Keratinocyte (primary cell): ENCODE measurements around the gene CALR3. TPM values are rescaled to one million over a fixed set of nuclear protein-coding genes. Genes with fewer than 3 reads are reported as not detected.

ENCODE experiments used
- DNase-seq: peaks from one replicate; pipeline ENCODE4 v3.0.0-alpha.2; 2011; ENCODE audit warnings: low read depth, missing footprints, low spot score
- FAIRE-seq: peaks from 2 replicates; lab custom pipeline; 2011; peaks lifted over from hg19 to GRCh38; lab: Jason Lieb, UNC
- H2AFZ ChIP-seq: 2 replicates; pipeline ENCODE4 v1.6.0; 2012; ENCODE audit warnings: low read length, control low read depth, inconsistent platforms; ENCODE audit not compliant: control insufficient read depth
- H3K27ac ChIP-seq: 2 replicates; pipeline ENCODE4 v1.5.1; 2011; ENCODE audit warnings: low read length; ENCODE audit not compliant: control insufficient read depth, insufficient read depth
- H3K27me3 ChIP-seq: 3 replicates; pipeline ENCODE4 v1.6.0; 2011; ENCODE audit warnings: low read length; ENCODE audit not compliant: control insufficient read depth, insufficient read depth; ENCODE audit errors: extremely low read depth
- H3K36me3 ChIP-seq, 2 experiments: 2 replicates in 1 of 2; 3 replicates in 1 of 2; pipeline ENCODE4 v1.5.1; 2011; ENCODE audit warnings: low read length in 2 of 2, mild to moderate bottlenecking in 1 of 2; ENCODE audit not compliant: control insufficient read depth in 2 of 2, insufficient read depth in 2 of 2; ENCODE audit errors: extremely low read depth in 1 of 2
- H3K4me1 ChIP-seq: 3 replicates; pipeline ENCODE4 v1.5.1; 2011; ENCODE audit warnings: low read length; ENCODE audit not compliant: control insufficient read depth, insufficient read depth; ENCODE audit errors: extremely low read depth
- H3K4me2 ChIP-seq: 3 replicates; pipeline ENCODE4 v1.6.0; 2011; ENCODE audit warnings: low read depth, low read length; ENCODE audit not compliant: control insufficient read depth, insufficient read depth; ENCODE audit errors: extremely low read depth
- H3K4me3 ChIP-seq, 3 experiments: fragments of 200-600 bp in 1 of 3; sonication (generic) in 1 of 3; 2 replicates in 2 of 3; 3 replicates in 1 of 3; pipeline ENCODE4 v1.5.1; 2011 to 2016; ENCODE audit warnings: low read length in 3 of 3, mild to moderate bottlenecking in 3 of 3, control low read depth in 2 of 3, inconsistent platforms in 1 of 3, low read depth in 1 of 3, mixed read lengths in 1 of 3, mixed run types in 1 of 3, moderate library complexity in 1 of 3; ENCODE audit not compliant: control insufficient read depth in 2 of 3, insufficient read depth in 2 of 3; ENCODE audit errors: extremely low read depth in 1 of 3
- H3K79me2 ChIP-seq: 2 replicates; pipeline ENCODE4 v1.6.0; 2012; ENCODE audit warnings: low read length; ENCODE audit not compliant: control insufficient read depth, insufficient read depth
- H3K9ac ChIP-seq: 3 replicates; pipeline ENCODE4 v1.6.0; 2011; ENCODE audit warnings: low read length; ENCODE audit not compliant: control insufficient read depth, insufficient read depth; ENCODE audit errors: extremely low read depth
- H3K9me1 ChIP-seq: 3 replicates; pipeline ENCODE4 v1.6.0; 2011; ENCODE audit warnings: low read length; ENCODE audit not compliant: control insufficient read depth, insufficient read depth; ENCODE audit errors: extremely low read depth
- H3K9me3 ChIP-seq: 2 replicates; pipeline ENCODE4 v1.5.1; 2012; ENCODE audit warnings: low read depth, low read length; ENCODE audit not compliant: control insufficient read depth
- H4K20me1 ChIP-seq: 3 replicates; pipeline ENCODE4 v1.6.0; 2011; ENCODE audit warnings: low read length; ENCODE audit not compliant: control insufficient read depth, insufficient read depth; ENCODE audit errors: extremely low read depth
- CTCF ChIP-seq, 3 experiments: IDR thresholded peaks in 1 of 3; conservative IDR thresholded peaks in 1 of 3; optimal IDR thresholded peaks in 1 of 3; 2 replicates in 2 of 3; 3 replicates in 1 of 3; pipeline versions ENCODE3 to v1.5.1; 2011; ENCODE audit warnings: low read length in 3 of 3, mild to moderate bottlenecking in 3 of 3, moderate library complexity in 2 of 3, control low read depth in 1 of 3, inconsistent platforms in 1 of 3; ENCODE audit not compliant: insufficient read depth in 2 of 3; ENCODE audit errors: extremely low read depth in 1 of 3
- EZH2 ChIP-seq: IDR thresholded peaks from one replicate; pipeline ENCODE4 v1.6.1; 2012; ENCODE audit warnings: inconsistent platforms, mild to moderate bottlenecking, low read length, moderate library complexity
- dilution Hi-C: fragments of 300-500 bp; cut with MboI; formaldehyde crosslinking; loops from one replicate; pipeline ENCODE4 v1.7.0; 2020; ENCODE audit warnings: low sequenced_read_pairs; ENCODE audit not compliant: extremely low pct_ligation_motif_present
- polyA plus RNA-seq, 5 experiments: library from polyadenylated mRNA; depleted of rRNA in 3 of 5; stranded (reverse) in 3 of 5; stranded (forward) in 1 of 5; unstranded in 1 of 5; fragments of >200 nt; gene quantifications; 1 replicate in 1 of 5; 2 replicates in 3 of 5; 3 replicates in 1 of 5; pipeline versions ENCODE4 v1.2.1 to v1.2.3, GENCODE V29; 2011 to 2012; ENCODE audit warnings: missing spikeins in 2 of 5, low read depth in 1 of 5, low replicate concordance in 1 of 5

Gene CALR3
- polyA plus RNA-seq, 1 donor (not counting 4 experiments of a cell fraction or from before 2014, with no cell fraction given): not detected

- dilution Hi-C loops: no loop called here
- H2AFZ ChIP-seq: no peak overlapping the region
- no peak overlapping the region for H3K27ac ChIP-seq
- TF ChIP-seq EZH2: no peak
- TF ChIP-seq CTCF (optimal IDR thresholded peaks at IDR 0.05 in 1 of 3, IDR thresholded peaks at IDR 0.05 in 1 of 3, conservative IDR thresholded peaks at IDR 0.05 in 1 of 3; ENCODE audit: extremely low read depth in 1 of 3, insufficient read depth in 2 of 3, low read length in 3 of 3): no peak
- no peaks in the 10 kb centered on the region for H3K27me3 ChIP-seq
- no peaks in the 10 kb centered on the region for H3K79me2 ChIP-seq
- H3K4me1 ChIP-seq: no peaks in the 10 kb centered on the region
- peaks cover 28 to 40% of the 10 kb centered on the region in 2 experiments for H3K36me3 ChIP-seq
- no peak for DNase-seq
- FAIRE-seq: no peak
- no peak overlapping the region for H3K9ac ChIP-seq
- H4K20me1 ChIP-seq: no peaks in the 10 kb centered on the region
- no peak overlapping the region for H3K4me3 ChIP-seq
- H3K4me2 ChIP-seq: no peak overlapping the region
- H3K9me1 ChIP-seq: no peaks in the 10 kb centered on the region
- H3K9me3 ChIP-seq: no peaks in the 10 kb centered on the region
These were observed 60.6 kb downstream of the CALR3 start for GRCh38 chr19:16435238-16435917.

GRCh38 chr19:16433986-16434385 is 62.0 kb downstream of the CALR3 start:
- H4K20me1 ChIP-seq: peaks cover 10% of the 10 kb centered on the region
- DNase-seq (no peak), FAIRE-seq (no peak)
- TF ChIP-seq EZH2 (no peak), CTCF (optimal IDR thresholded peaks at IDR 0.05 in 1 of 3, IDR thresholded peaks at IDR 0.05 in 1 of 3, conservative IDR thresholded peaks at IDR 0.05 in 1 of 3; ENCODE audit: extremely low read depth in 1 of 3, insufficient read depth in 2 of 3, low read length in 3 of 3) (no peak)
- no peak overlapping the region for H3K27ac ChIP-seq
- H2AFZ ChIP-seq: no peak overlapping the region
- H3K4me2 ChIP-seq: no peak overlapping the region
- dilution Hi-C loops: no loop called here
- no peak overlapping the region for H3K9ac ChIP-seq
- peaks cover 26 to 44% of the 10 kb centered on the region in 2 experiments for H3K36me3 ChIP-seq
- H3K27me3 ChIP-seq: no peaks in the 10 kb centered on the region
- H3K4me1 ChIP-seq: peaks cover 3% of the 10 kb centered on the region
- H3K4me3 ChIP-seq: no peak overlapping the region
- H3K9me1 ChIP-seq: no peaks in the 10 kb centered on the region
- no peaks in the 10 kb centered on the region for H3K79me2 ChIP-seq
- no peaks in the 10 kb centered on the region for H3K9me3 ChIP-seq
